Neural crest cell (in vitro differentiated cells): ENCODE measurements around the gene MAP2K4. TPM values are rescaled to one million over a fixed set of nuclear protein-coding genes. Genes with fewer than 3 reads are reported as not detected.

ENCODE experiments used
- DNase-seq: peaks from one replicate; pipeline ENCODE4 v3.0.0; 2021; ENCODE audit warnings: low read depth, mixed read lengths, low spot score
- H3K27ac Mint-ChIP-seq: one replicate; pipeline ENCODE4 v1.8.0; 2021; ENCODE audit warnings: mild to moderate bottlenecking, mixed read lengths; ENCODE audit not compliant: unreplicated experiment
- H3K27me3 Mint-ChIP-seq: 2 replicates; pipeline ENCODE4 v1.8.0; 2021; ENCODE audit warnings: low read depth, mild to moderate bottlenecking, mixed read lengths
- H3K36me3 Mint-ChIP-seq: 2 replicates; pipeline ENCODE4 v1.8.0; 2021; ENCODE audit warnings: low read depth, mild to moderate bottlenecking, mixed read lengths
- H3K4me1 Mint-ChIP-seq: 2 replicates; pipeline ENCODE4 v1.8.0; 2021; ENCODE audit warnings: mixed read lengths
- H3K4me3 Mint-ChIP-seq: one replicate; pipeline ENCODE4 v1.8.0; 2021; ENCODE audit warnings: mild to moderate bottlenecking, mixed read lengths
- H3K9me3 Mint-ChIP-seq: 2 replicates; pipeline ENCODE4 v1.8.0; 2021; ENCODE audit warnings: mixed read lengths
- total RNA-seq: library from RNA; stranded (reverse); gene quantifications from 2 replicates; pipeline ENCODE4 v1.2.1, GENCODE V29; 2021
- TF ChIP-seq, protein P1 (sequence below): fragments of 200-600 bp; sonication (generic); conservative IDR thresholded peaks from 2 replicates; pipeline ENCODE4 v1.5.0; 2021; ENCODE audit warnings: antibody characterized with exemption, mild to moderate bottlenecking

MAP2K4 gene
- total RNA-seq, 1 donor from 2014 or later, result 47.5 TPM

DNA sequence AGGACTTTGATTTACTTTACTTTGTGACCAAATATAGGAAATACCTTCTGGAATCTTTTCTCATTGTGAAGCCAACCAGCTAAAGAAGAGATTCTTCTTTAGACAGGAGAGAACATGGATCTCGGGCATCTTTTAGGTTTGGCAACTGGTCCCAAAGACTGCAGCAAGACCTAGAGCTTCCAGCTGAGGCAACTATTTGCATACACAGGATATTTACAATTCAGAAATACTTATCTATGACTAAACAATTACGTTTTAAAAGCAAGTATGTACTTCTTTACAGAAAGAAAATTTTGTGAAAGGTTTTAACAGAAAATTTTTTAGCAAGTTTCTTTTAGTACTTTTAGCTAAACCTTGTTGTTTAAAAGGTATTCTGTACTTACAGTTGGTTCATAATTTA is 106.5 kb downstream of the MAP2K4 start:
- Mint-ChIP-seq H3K36me3 (peaks cover 42% of the 10 kb centered on the region), H3K4me1 (peaks cover 4% of the 10 kb centered on the region), H3K9me3 (peaks cover 8% of the 10 kb centered on the region), H3K27me3 (no peaks in the 10 kb centered on the region), H3K4me3 (no peak overlapping the region), H3K27ac (no peak overlapping the region)
- TF ChIP-seq, protein P1, sequence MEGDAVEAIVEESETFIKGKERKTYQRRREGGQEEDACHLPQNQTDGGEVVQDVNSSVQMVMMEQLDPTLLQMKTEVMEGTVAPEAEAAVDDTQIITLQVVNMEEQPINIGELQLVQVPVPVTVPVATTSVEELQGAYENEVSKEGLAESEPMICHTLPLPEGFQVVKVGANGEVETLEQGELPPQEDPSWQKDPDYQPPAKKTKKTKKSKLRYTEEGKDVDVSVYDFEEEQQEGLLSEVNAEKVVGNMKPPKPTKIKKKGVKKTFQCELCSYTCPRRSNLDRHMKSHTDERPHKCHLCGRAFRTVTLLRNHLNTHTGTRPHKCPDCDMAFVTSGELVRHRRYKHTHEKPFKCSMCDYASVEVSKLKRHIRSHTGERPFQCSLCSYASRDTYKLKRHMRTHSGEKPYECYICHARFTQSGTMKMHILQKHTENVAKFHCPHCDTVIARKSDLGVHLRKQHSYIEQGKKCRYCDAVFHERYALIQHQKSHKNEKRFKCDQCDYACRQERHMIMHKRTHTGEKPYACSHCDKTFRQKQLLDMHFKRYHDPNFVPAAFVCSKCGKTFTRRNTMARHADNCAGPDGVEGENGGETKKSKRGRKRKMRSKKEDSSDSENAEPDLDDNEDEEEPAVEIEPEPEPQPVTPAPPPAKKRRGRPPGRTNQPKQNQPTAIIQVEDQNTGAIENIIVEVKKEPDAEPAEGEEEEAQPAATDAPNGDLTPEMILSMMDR, result no peak
- no peak for DNase-seq

DNA sequence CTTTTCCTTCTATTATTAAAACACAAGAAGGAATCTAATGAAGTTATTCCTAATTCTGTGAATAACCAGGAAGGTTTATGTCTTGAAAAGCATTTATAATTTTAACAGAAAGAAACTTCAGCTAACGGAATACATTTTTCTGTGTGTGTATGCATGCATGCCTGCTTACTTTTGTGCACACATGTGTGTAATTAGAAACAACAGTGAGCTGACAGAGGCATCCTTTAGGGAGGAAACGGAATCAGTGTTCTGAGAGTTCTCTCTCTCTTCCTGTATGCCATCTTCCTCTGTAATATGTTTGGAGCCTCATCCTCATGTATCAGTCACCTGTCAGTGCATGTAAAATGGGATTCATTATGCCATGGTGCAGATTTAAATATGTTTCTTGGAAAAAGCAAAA is 107.0 kb downstream of the MAP2K4 start:
- Mint-ChIP-seq H3K4me3 (no peak overlapping the region), H3K4me1 (no peaks in the 10 kb centered on the region), H3K27ac (no peak overlapping the region), H3K9me3 (peaks cover 8% of the 10 kb centered on the region), H3K36me3 (peaks cover 47% of the 10 kb centered on the region), H3K27me3 (no peaks in the 10 kb centered on the region)
- DNase-seq, result no peak
- TF ChIP-seq, protein P1, result no peak

DNA sequence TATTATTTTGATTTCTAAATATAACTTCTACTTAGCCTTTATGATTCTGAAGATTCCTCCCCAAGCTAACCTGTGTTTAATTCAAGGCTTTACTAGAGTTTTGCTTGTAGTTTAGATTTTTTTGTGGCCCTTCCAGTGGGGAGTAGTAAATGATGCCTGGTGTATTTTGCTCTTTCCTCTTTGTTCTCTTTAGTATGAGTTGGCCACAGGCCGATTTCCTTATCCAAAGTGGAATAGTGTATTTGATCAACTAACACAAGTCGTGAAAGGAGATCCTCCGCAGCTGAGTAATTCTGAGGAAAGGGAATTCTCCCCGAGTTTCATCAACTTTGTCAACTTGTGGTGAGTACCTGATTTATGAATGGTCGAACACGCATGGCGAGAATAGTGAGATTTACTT is 108.3 kb downstream of the MAP2K4 start:
- Mint-ChIP-seq H3K9me3 (peaks cover 8% of the 10 kb centered on the region), H3K27ac (no peak overlapping the region), H3K27me3 (no peaks in the 10 kb centered on the region), H3K4me1 (no peaks in the 10 kb centered on the region), H3K36me3 (peaks cover 51% of the 10 kb centered on the region), H3K4me3 (no peak overlapping the region)
- TF ChIP-seq, protein P1, result no peak
- DNase-seq, result no peak

DNA sequence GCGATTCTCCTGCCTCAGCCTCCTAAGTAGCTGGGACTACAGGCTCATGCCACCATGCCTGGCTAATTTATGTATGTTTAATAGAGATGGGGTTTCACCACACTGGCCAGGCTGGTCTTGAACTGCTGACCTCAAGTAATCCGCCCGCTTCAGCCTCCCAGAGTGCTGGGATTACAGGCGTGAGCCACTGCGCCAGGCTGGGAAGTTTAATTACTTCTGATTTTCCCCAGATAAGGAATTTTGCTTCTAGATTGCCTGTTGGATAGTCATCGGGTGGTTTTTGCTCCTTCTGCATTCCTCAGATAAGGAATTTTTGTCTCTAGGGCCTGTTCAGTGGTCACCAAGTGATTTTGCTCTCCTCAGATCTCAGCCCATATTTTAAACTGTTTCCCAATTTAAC is 112.5 kb downstream of the MAP2K4 start:
- Mint-ChIP-seq H3K9me3 (peaks cover 9% of the 10 kb centered on the region), H3K27me3 (no peaks in the 10 kb centered on the region), H3K4me3 (no peak overlapping the region), H3K4me1 (no peaks in the 10 kb centered on the region), H3K36me3 (peaks cover 51% of the 10 kb centered on the region), H3K27ac (no peak overlapping the region)
- TF ChIP-seq, protein P1, result no peak
- no peak for DNase-seq

DNA sequence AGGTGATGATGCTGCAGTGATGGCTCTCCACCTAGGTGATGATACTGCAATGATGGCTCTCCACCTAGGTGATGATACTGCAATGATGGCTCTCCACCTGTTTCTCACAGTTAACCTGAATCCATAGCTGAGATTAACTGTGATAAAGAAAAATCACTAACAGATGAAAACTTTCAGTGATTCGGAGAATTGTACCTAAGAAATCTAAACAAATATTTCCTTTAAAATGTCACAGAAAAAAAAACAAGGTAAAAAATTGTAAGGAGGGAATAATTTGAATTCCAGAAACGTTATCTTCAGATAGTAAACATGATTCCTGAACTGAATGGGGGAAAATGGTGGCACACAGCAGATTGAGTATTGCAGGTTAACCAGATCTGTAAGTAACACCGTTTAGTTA is 113.4 kb downstream of the MAP2K4 start:
- TF ChIP-seq, protein P1, result no peak
- DNase-seq, result no peak
- no peak overlapping the region for H3K4me3 Mint-ChIP-seq
- H3K27ac Mint-ChIP-seq, result no peak overlapping the region
- H3K36me3 Mint-ChIP-seq, result peaks cover 52% of the 10 kb centered on the region
- no peaks in the 10 kb centered on the region for H3K27me3 Mint-ChIP-seq
- H3K4me1 Mint-ChIP-seq, result no peaks in the 10 kb centered on the region
- peaks cover 11% of the 10 kb centered on the region for H3K9me3 Mint-ChIP-seq

DNA sequence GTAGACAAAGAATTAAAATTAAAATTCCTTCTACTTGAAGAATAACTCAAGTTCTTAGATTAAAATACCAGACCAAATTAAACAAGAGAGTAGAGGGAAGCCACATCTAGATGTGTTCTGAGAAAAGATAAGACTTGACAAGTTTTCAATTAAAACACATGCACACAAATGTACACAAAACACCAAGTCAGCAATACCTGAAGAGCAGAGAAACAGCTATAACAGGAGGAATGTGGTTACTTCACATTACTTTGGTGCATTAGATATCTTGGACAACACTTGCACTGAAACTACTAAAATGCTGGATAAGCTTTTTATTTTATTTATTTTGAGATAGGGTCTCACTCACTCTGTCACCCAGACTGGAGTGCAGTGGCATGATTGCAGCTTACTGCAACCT is 113.9 kb downstream of the MAP2K4 start:
- no peaks in the 10 kb centered on the region for H3K27me3 Mint-ChIP-seq
- H3K36me3 Mint-ChIP-seq, result peaks cover 50% of the 10 kb centered on the region

More for the DNA sequence above, 113.9 kb downstream of the MAP2K4 start:
- Mint-ChIP-seq H3K27ac (no peak overlapping the region), H3K4me1 (no peaks in the 10 kb centered on the region), H3K9me3 (peaks cover 10% of the 10 kb centered on the region), H3K4me3 (no peak overlapping the region)
- no peak for DNase-seq
- TF ChIP-seq, protein P1, result no peak
